A673 (cell line): ENCODE results near the gene ABCB4. TPM values are rescaled to one million over a fixed set of nuclear protein-coding genes. Genes with fewer than 3 reads are reported as not detected.

Experiments used
- BruUV-seq: library from RNA; stranded (reverse); fragments of 400-500 nt; replicated peaks from 2 replicates; lab custom pipeline; 2021; lab: Mats Ljungman, UMichigan
- CTCF ChIA-PET: fragments of 300-600 bp; sonication (Branson Sonifier 250); formaldehyde crosslinking; loops from one replicate; lab custom pipeline; 2022; ENCODE audit warnings: antibody characterized with exemption; lab: Charles Lee
- POLR2A ChIA-PET: fragments of 300-600 bp; sonication (Branson Sonifier 250); formaldehyde crosslinking; loops from one replicate; lab custom pipeline; 2022; ENCODE audit warnings: antibody characterized with exemption; ENCODE audit not compliant: low non-redundant PET; lab: Charles Lee
- DNase-seq: peaks from one replicate; pipeline ENCODE4 v3.0.0-alpha.2; 2015; ENCODE audit warnings: low spot score
- H3K27ac ChIP-seq: fragments of 200-600 bp; sonication (generic); 2 replicates; pipeline ENCODE4 v1.5.1; 2016; ENCODE audit warnings: mixed run types, low read depth, mild to moderate bottlenecking, mixed read lengths, antibody characterized with exemption, low read length; ENCODE audit not compliant: poor library complexity, severe bottlenecking
- H3K27me3 ChIP-seq: fragments of 200-600 bp; sonication (generic); replicated peaks from 2 replicates; pipeline ENCODE4 v1.6.1; 2017; ENCODE audit warnings: mixed run types, low read depth, mild to moderate bottlenecking, mixed read lengths, antibody characterized with exemption, low read length; ENCODE audit not compliant: insufficient read depth, poor library complexity
- H3K36me3 ChIP-seq: fragments of 200-600 bp; sonication (generic); 2 replicates; pipeline ENCODE4 v1.6.1; 2016; ENCODE audit warnings: mixed run types, mild to moderate bottlenecking, mixed read lengths, antibody characterized with exemption, low read length; ENCODE audit not compliant: insufficient read depth, poor library complexity, severe bottlenecking
- H3K4me1 ChIP-seq: fragments of 200-600 bp; sonication (generic); 2 replicates; pipeline ENCODE4 v1.6.1; 2017; ENCODE audit warnings: mixed run types, mild to moderate bottlenecking, mixed read lengths, antibody characterized with exemption, low read length; ENCODE audit not compliant: insufficient read depth, poor library complexity, severe bottlenecking
- H3K4me3 ChIP-seq: fragments of 200-600 bp; sonication (generic); 2 replicates; pipeline ENCODE4 v1.5.1; 2016; ENCODE audit warnings: low read depth, mixed run types, mild to moderate bottlenecking, mixed read lengths, low read length; ENCODE audit not compliant: poor library complexity, severe bottlenecking
- H3K9me3 ChIP-seq: fragments of 200-600 bp; sonication (generic); 2 replicates; pipeline ENCODE4 v1.6.1; 2016; ENCODE audit warnings: mixed run types, low read depth, mild to moderate bottlenecking, mixed read lengths, antibody characterized with exemption, low read length; ENCODE audit not compliant: poor library complexity, severe bottlenecking
- EZH2 ChIP-seq: fragments of 200-600 bp; sonication (generic); IDR thresholded peaks from 2 replicates; pipeline ENCODE4 v1.6.1; 2017; ENCODE audit warnings: borderline replicate concordance, low read depth, mild to moderate bottlenecking, mixed read lengths, antibody characterized with exemption, low read length; ENCODE audit not compliant: poor library complexity, severe bottlenecking
- intact Hi-C: fragments of 100-400 bp; cut with micrococcal nuclease; formaldehyde crosslinking; loops from one replicate; pipeline ENCODE4 v1.10.0; 2022; ENCODE audit not compliant: unreplicated experiment
- total RNA-seq: library from RNA; stranded (reverse); gene quantifications from 2 replicates; pipeline ENCODE4 v1.2.3, GENCODE V29; 2021
- TF ChIP-seq, protein P1 (sequence below): fragments of 300-800, 200-600 bp; sonication (generic); conservative IDR thresholded peaks from 2 replicates; pipeline ENCODE4 v1.5.1; 2017; ENCODE audit warnings: low read depth, mild to moderate bottlenecking, antibody characterized with exemption, low read length, moderate library complexity, mixed read lengths

Gene ABCB4
- total RNA-seq, 1 experiment from 2014 or later, result 0.15 TPM

DNA sequence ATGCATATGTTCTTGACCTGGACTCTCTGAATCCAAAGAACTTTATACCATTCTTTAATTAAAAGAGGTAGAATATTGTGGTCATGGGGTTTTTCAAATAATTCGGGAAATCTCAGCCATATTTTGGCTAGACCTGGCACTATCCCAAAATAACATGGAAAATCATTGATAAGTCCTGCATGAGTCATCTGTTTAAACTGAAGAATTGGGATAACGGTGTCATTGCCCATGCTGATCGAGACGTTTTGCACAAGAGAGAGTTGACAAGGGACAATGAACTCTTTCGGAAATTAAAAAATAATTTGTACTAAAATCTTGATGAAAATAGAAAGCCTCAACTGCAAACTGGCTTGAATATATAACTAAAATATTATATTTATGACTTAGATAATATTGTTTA, 19.9 kb upstream of the ABCB4 start:
- H3K27me3 ChIP-seq, result peaks cover 3% of the 10 kb centered on the region
- no peak for DNase-seq
- no peaks in the 10 kb centered on the region for H3K4me1 ChIP-seq
- no peaks in the 10 kb centered on the region for H3K36me3 ChIP-seq
- BruUV-seq, result no TSS peak
- CTCF ChIA-PET, result no interaction called here
- POLR2A ChIA-PET, result no interaction called here
- H3K9me3 ChIP-seq, result no peaks in the 10 kb centered on the region
- H3K27ac ChIP-seq, result no peak overlapping the region
- intact Hi-C loops, result no loop called here
- H3K4me3 ChIP-seq, result no peak overlapping the region
- TF ChIP-seq, protein P1, sequence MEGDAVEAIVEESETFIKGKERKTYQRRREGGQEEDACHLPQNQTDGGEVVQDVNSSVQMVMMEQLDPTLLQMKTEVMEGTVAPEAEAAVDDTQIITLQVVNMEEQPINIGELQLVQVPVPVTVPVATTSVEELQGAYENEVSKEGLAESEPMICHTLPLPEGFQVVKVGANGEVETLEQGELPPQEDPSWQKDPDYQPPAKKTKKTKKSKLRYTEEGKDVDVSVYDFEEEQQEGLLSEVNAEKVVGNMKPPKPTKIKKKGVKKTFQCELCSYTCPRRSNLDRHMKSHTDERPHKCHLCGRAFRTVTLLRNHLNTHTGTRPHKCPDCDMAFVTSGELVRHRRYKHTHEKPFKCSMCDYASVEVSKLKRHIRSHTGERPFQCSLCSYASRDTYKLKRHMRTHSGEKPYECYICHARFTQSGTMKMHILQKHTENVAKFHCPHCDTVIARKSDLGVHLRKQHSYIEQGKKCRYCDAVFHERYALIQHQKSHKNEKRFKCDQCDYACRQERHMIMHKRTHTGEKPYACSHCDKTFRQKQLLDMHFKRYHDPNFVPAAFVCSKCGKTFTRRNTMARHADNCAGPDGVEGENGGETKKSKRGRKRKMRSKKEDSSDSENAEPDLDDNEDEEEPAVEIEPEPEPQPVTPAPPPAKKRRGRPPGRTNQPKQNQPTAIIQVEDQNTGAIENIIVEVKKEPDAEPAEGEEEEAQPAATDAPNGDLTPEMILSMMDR, result no peak
- no peak for TF ChIP-seq EZH2

- intact Hi-C loops, result no loop called here
- POLR2A ChIA-PET, result no interaction called here
- Histone ChIP-seq H3K4me3 (no peak overlapping the region), H3K27me3 (no peaks in the 10 kb centered on the region), H3K9me3 (no peaks in the 10 kb centered on the region), H3K27ac (no peak overlapping the region), H3K4me1 (no peaks in the 10 kb centered on the region), H3K36me3 (no peaks in the 10 kb centered on the region)
- no peak for DNase-seq
- CTCF ChIA-PET, result no interaction called here
- no TSS peak for BruUV-seq
- no peak for TF ChIP-seq EZH2
- TF ChIP-seq, protein P1, result no peak
Measured at GRCh38 chr7:87494454-87494853, 19.0 kb upstream of the ABCB4 start.

DNA sequence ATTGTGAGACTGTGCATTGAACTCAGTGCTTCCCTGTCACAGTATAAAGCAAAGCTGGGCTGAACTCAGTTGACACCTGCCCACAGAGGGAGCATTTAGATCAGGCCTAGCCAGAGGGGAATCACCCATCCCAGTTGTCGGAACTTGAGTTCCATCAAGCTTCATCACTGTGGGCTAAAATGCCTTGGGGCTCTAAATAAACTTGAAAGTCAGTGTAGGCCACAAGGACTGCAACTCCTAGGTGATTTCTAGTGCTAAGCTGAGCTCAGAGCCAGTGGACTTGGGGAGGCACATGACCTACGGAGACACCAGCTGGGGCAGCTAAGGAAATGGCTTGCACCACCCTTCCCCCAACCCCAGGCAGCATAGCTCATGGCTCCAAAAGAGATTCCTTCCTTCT, 7.7 kb upstream of the ABCB4 start:
- DNase-seq, result no peak
- no TSS peak for BruUV-seq
- no peaks in the 10 kb centered on the region for H3K4me1 ChIP-seq
- H3K9me3 ChIP-seq, result no peaks in the 10 kb centered on the region
- CTCF ChIA-PET, result no interaction called here
- H3K36me3 ChIP-seq, result no peaks in the 10 kb centered on the region
- no peak for TF ChIP-seq EZH2
- TF ChIP-seq, protein P1, result no peak
- no peak overlapping the region for H3K27ac ChIP-seq
- POLR2A ChIA-PET, result no interaction called here
- no peak overlapping the region for H3K4me3 ChIP-seq
- H3K27me3 ChIP-seq, result peaks cover 11% of the 10 kb centered on the region
- intact Hi-C loops, result no loop called here
